ENCODE measurements around the gene OFD1. TPM values are rescaled to one million over a fixed set of nuclear protein-coding genes. Genes with fewer than 3 reads are reported as not detected.

OFD1 gene
- total and polyA plus RNA-seq, 12 donors: 5.6 to 129 (median 16.9) TPM

- H3K27ac ChIP-seq: peak overlapping the region in 1 of 5 donors; percentile 43
- no peak for TF ChIP-seq POLR2A (IDR thresholded peaks at IDR 0.05)
- TF ChIP-seq CTCF (IDR thresholded peaks at IDR 0.05): no peak
- H3K4me3 ChIP-seq: no peak overlapping the region
- H3K27me3 ChIP-seq: no peaks in the 10 kb centered on the region
- 65 to 71% (median 65%) methylated on average over 3 of the region's 3 CpGs; no CpG with 5 or more reads in 1 of the 4 donors for WGBS, 4 donors
- peaks cover 17 to 42% of the 10 kb centered on the region in 2 donors for H3K4me1 ChIP-seq (replicated peaks in 1 of 2)
- no peaks in the 10 kb centered on the region for H3K9me3 ChIP-seq (replicated peaks in 1 of 3)
- no peaks in the 10 kb centered on the region for H3K36me3 ChIP-seq (replicated peaks in 1 of 2)
- intact Hi-C loops (cut with DNase I): no loop called here
- DNase-seq: no peak
Measured at GRCh38 chrX:13703135-13703534, 31.4 kb upstream of the OFD1 start.

GRCh38 chrX:13703589-13703988, 31.0 kb upstream of the OFD1 start:
- Histone ChIP-seq H3K9me3 (replicated peaks in 1 of 3) (no peaks in the 10 kb centered on the region), H3K27ac (peak overlapping the region in 1 of 5 donors; percentile 43), H3K4me1 (replicated peaks in 1 of 2) (peaks cover 17 to 37% of the 10 kb centered on the region in 2 donors), H3K4me3 (no peak overlapping the region), H3K36me3 (replicated peaks in 1 of 2) (no peaks in the 10 kb centered on the region), H3K27me3 (no peaks in the 10 kb centered on the region)
- no peak for DNase-seq
- TF ChIP-seq CTCF (IDR thresholded peaks at IDR 0.05) (no peak), POLR2A (IDR thresholded peaks at IDR 0.05) (no peak)
- intact Hi-C loops (cut with DNase I): no loop called here
- 36 to 48% (median 37%) methylated on average over 3 of the region's 3 CpGs; no CpG with 5 or more reads in 1 of the 4 donors for WGBS, 4 donors

GRCh38 chrX:13711141-13711540, 23.4 kb upstream of the OFD1 start:
- 78 to 84% (median 82%) methylated on average over 4 of the region's 4 CpGs for WGBS, 4 donors
- no peak overlapping the region for H3K4me3 ChIP-seq
- no peaks in the 10 kb centered on the region for H3K4me1 ChIP-seq (replicated peaks in 1 of 2)
- H3K27ac ChIP-seq: no peak overlapping the region
- H3K9me3 ChIP-seq (replicated peaks in 1 of 3): no peaks in the 10 kb centered on the region
- TF ChIP-seq POLR2A (IDR thresholded peaks at IDR 0.05) (no peak), CTCF (IDR thresholded peaks at IDR 0.05) (no peak)
- DNase-seq: no peak
- H3K27me3 ChIP-seq: no peaks in the 10 kb centered on the region
- intact Hi-C loops (cut with DNase I): no loop called here
- peaks cover 0 to 14% of the 10 kb centered on the region in 2 donors for H3K36me3 ChIP-seq (replicated peaks in 1 of 2)

- Histone ChIP-seq H3K4me1 (replicated peaks in 1 of 2) (no peaks in the 10 kb centered on the region), H3K4me3 (no peak overlapping the region), H3K9me3 (replicated peaks in 1 of 3) (no peaks in the 10 kb centered on the region), H3K27ac (no peak overlapping the region), H3K27me3 (no peaks in the 10 kb centered on the region), H3K36me3 (replicated peaks in 1 of 2) (peaks cover 0 to 21% of the 10 kb centered on the region in 2 donors)
- intact Hi-C loops (cut with DNase I): no loop called here
- no peak for DNase-seq
- no peak for TF ChIP-seq CTCF (IDR thresholded peaks at IDR 0.05)
- no peak for TF ChIP-seq POLR2A (IDR thresholded peaks at IDR 0.05)
- WGBS, 4 donors: 89 to 93% (median 91%) methylated on average over 9 of the region's 9 CpGs
Measured at GRCh38 chrX:13716455-13716854, 18.1 kb upstream of the OFD1 start.
